SU-DHL-6 (cell line): ENCODE measurements around the gene DNAJC18.

ENCODE experiments used
- CTCF ChIP-seq: fragments of 200-600 bp; sonication (generic); IDR thresholded peaks from one replicate; pipeline ENCODE4 v1.5.1; 2017; ENCODE audit warnings: antibody characterized with exemption, mild to moderate bottlenecking, low read length, moderate library complexity; ENCODE audit not compliant: insufficient read depth, poor library complexity, severe bottlenecking
- EZH2phosphoT487 ChIP-seq: fragments of 200-600 bp; sonication (generic), shearing (Covaris generic); conservative IDR thresholded peaks from 2 replicates; pipeline ENCODE4 v1.6.1; 2018; ENCODE audit warnings: mild to moderate bottlenecking, antibody characterized with exemption, low read length, moderate library complexity, mixed read lengths

- TF ChIP-seq EZH2phosphoT487, result no peak
- TF ChIP-seq CTCF, result no peak
Measured at GRCh38 chr5:139473105-139473504, 33.8 kb upstream of the DNAJC18 start.
